ENCODE measurements around the gene CLEC4A.

Gene CLEC4A

DNA sequence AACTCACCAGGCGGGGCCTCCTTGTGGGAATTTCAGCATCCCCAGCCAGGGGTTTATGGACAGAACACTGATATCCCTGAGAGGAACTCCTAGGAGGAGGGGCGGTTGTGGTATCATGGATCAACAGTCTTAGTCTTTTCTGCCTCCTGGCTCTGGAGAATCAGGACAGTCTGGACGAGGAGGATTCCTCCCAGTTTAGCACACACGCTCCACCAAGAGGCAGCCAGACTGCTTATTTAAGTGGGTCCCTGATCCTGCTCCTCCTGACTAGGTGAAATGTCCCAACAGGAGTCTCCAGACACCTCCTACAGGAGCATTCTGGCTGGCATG lies 23.0 kb downstream of the CLEC4A start:
- Histone ChIP-seq H3K4me2 (ENCODE audit: low read length) (no peak overlapping the region), H3K27ac (ENCODE audit: low read depth, low read length) (no peak overlapping the region), H3K9me2 (replicated peaks; ENCODE audit: control insufficient read depth, low read length) (no peaks in the 10 kb centered on the region), H3K4me3 (ENCODE audit: low read length) (no peak overlapping the region), H4K20me1 (ENCODE audit: control insufficient read depth, insufficient read depth, low read depth, low read length) (no peaks in the 10 kb centered on the region), H3K36me3 (ENCODE audit: control insufficient read depth, low read length) (no peaks in the 10 kb centered on the region), H3K27me3 (ENCODE audit: control insufficient read depth, low read length) (peaks cover 2% of the 10 kb centered on the region; the same call in 1 of the 2 replicates), H3F3A (ENCODE audit: control insufficient read depth, insufficient read depth) (no peaks in the 10 kb centered on the region), H3K79me2 (ENCODE audit: control insufficient read depth, low read length) (no peaks in the 10 kb centered on the region), H3K4me1 (ENCODE audit: control insufficient read depth, low read length) (no peaks in the 10 kb centered on the region), H3K9me3 (ENCODE audit: control insufficient read depth, insufficient read depth, low read length) (no peaks in the 10 kb centered on the region)
- TF ChIP-seq EZH2phosphoT487 (IDR thresholded peaks at IDR 0.05; ENCODE audit: borderline replicate concordance, low read length) = no peak
- TF ChIP-seq, protein P1, sequence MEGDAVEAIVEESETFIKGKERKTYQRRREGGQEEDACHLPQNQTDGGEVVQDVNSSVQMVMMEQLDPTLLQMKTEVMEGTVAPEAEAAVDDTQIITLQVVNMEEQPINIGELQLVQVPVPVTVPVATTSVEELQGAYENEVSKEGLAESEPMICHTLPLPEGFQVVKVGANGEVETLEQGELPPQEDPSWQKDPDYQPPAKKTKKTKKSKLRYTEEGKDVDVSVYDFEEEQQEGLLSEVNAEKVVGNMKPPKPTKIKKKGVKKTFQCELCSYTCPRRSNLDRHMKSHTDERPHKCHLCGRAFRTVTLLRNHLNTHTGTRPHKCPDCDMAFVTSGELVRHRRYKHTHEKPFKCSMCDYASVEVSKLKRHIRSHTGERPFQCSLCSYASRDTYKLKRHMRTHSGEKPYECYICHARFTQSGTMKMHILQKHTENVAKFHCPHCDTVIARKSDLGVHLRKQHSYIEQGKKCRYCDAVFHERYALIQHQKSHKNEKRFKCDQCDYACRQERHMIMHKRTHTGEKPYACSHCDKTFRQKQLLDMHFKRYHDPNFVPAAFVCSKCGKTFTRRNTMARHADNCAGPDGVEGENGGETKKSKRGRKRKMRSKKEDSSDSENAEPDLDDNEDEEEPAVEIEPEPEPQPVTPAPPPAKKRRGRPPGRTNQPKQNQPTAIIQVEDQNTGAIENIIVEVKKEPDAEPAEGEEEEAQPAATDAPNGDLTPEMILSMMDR (IDR thresholded peaks at IDR 0.05; ENCODE audit: low read depth, low read length, poor library complexity, severe bottlenecking) = no peak

DNA sequence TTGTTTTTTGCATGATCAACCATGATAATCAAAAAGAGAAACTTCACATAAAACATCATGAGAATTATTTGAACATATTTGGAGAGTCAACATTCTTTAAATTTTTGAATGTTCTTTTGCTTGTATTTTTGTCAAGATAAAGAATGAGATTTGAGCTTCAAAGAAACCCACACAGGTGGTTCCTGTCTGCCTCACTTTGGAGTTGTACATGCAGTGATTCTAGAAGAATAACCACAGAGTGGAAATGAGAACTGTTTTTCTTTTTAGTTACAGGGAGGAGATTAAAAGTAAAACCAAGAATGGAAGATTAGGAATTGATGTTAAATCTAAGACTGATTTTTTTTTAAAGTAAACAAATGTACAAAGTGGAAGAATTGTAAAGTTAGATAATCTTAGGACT lies 31.1 kb downstream of the CLEC4A start:
- H3K4me2 ChIP-seq (ENCODE audit: low read length) = no peak overlapping the region
- H3K36me3 ChIP-seq (ENCODE audit: control insufficient read depth, low read length) = no peaks in the 10 kb centered on the region
- H3K27ac ChIP-seq (ENCODE audit: low read depth, low read length) = no peak overlapping the region
- H3K79me2 ChIP-seq (ENCODE audit: control insufficient read depth, low read length) = no peaks in the 10 kb centered on the region
- peaks cover 18% of the 10 kb centered on the region for H3K27me3 ChIP-seq (ENCODE audit: control insufficient read depth, low read length)
- TF ChIP-seq EZH2phosphoT487 (IDR thresholded peaks at IDR 0.05; ENCODE audit: borderline replicate concordance, low read length) = no peak
- TF ChIP-seq, protein P1 (IDR thresholded peaks at IDR 0.05; ENCODE audit: low read depth, low read length, poor library complexity, severe bottlenecking) = no peak
- H3K4me1 ChIP-seq (ENCODE audit: control insufficient read depth, low read length) = no peaks in the 10 kb centered on the region
- no peaks in the 10 kb centered on the region for H3F3A ChIP-seq (ENCODE audit: control insufficient read depth, insufficient read depth)
- no peaks in the 10 kb centered on the region for H3K9me2 ChIP-seq (replicated peaks; ENCODE audit: control insufficient read depth, low read length)
- no peaks in the 10 kb centered on the region for H4K20me1 ChIP-seq (ENCODE audit: control insufficient read depth, insufficient read depth, low read depth, low read length)
- H3K9me3 ChIP-seq (ENCODE audit: control insufficient read depth, insufficient read depth, low read length) = no peaks in the 10 kb centered on the region
- H3K4me3 ChIP-seq (ENCODE audit: low read length) = no peak overlapping the region

DNA sequence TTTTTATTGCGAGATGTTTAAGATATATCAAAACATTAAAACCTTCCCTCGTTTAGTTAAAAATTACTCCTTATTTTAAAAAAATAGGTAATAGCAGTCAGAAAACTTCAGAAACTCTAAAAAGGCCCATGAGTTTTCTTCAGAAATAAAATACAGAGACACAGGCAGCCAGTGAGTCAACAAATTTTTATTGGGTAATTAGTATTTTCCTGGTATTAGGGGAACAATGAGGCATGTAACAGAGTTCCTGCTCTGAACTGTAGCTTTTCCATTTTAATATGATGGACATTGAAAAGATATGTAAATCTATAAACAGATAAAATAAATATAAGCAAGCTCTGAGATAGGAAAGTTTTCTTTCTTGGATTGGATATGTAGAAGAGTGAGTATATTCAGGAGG lies 33.0 kb downstream of the CLEC4A start:
- H3K79me2 ChIP-seq (ENCODE audit: control insufficient read depth, low read length) = no peaks in the 10 kb centered on the region
- no peak overlapping the region for H3K4me2 ChIP-seq (ENCODE audit: low read length)
- H3K27ac ChIP-seq (ENCODE audit: low read depth, low read length) = no peak overlapping the region
- H3K9me2 ChIP-seq (replicated peaks; ENCODE audit: control insufficient read depth, low read length) = no peaks in the 10 kb centered on the region
- no peaks in the 10 kb centered on the region for H4K20me1 ChIP-seq (ENCODE audit: control insufficient read depth, insufficient read depth, low read depth, low read length)
- H3K4me1 ChIP-seq (ENCODE audit: control insufficient read depth, low read length) = no peaks in the 10 kb centered on the region
- H3K36me3 ChIP-seq (ENCODE audit: control insufficient read depth, low read length) = no peaks in the 10 kb centered on the region
- H3K9me3 ChIP-seq (ENCODE audit: control insufficient read depth, insufficient read depth, low read length) = no peaks in the 10 kb centered on the region
- TF ChIP-seq EZH2phosphoT487 (IDR thresholded peaks at IDR 0.05; ENCODE audit: borderline replicate concordance, low read length) = no peak
- TF ChIP-seq, protein P1 (IDR thresholded peaks at IDR 0.05; ENCODE audit: low read depth, low read length, poor library complexity, severe bottlenecking) = no peak
- H3F3A ChIP-seq (ENCODE audit: control insufficient read depth, insufficient read depth) = no peaks in the 10 kb centered on the region
- peaks cover 18% of the 10 kb centered on the region for H3K27me3 ChIP-seq (ENCODE audit: control insufficient read depth, low read length)
- H3K4me3 ChIP-seq (ENCODE audit: low read length) = no peak overlapping the region

DNA sequence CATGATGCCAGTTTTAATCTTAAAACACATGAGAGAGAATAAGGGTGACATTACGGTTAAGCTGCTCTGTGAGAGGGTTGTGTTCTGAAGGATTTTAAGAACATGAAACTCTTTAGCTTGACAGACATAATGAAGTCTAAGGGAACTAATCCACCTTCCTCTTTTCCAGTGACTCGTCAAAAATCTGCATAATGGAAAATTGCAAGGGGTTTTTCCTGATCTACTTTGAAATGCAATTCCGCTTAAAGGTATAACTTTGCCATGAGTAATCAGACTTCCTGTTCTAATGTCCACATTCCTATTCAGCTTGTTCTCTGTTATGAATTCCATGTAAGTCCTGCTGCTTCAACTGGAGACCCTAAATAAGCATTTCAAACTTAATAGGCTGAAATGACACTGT lies 33.4 kb downstream of the CLEC4A start, which contains the start of gene ZNF705A:
TSS of gene ZNF705A (plus strand) at position 171 of the 400 bp plus-strand sequence. CDS start 15,611 bp downstream, outside the sequence.
- H3K4me3 ChIP-seq (ENCODE audit: low read length) = no peak within 1 kb of the TSS
- H3K36me3 ChIP-seq (ENCODE audit: control insufficient read depth, low read length) = no peaks in the 10 kb centered on the region
- H3K4me1 ChIP-seq (ENCODE audit: control insufficient read depth, low read length) = no peaks in the 10 kb centered on the region
- H3F3A ChIP-seq (ENCODE audit: control insufficient read depth, insufficient read depth) = no peaks in the 10 kb centered on the region
- no peaks in the 10 kb centered on the region for H3K9me3 ChIP-seq (ENCODE audit: control insufficient read depth, insufficient read depth, low read length)
- no peak within 1 kb of the TSS for H3K4me2 ChIP-seq (ENCODE audit: low read length)
- H3K27me3 ChIP-seq (ENCODE audit: control insufficient read depth, low read length) = peaks cover 18% of the 10 kb centered on the region
- no peak within 1 kb of the TSS for H3K27ac ChIP-seq (ENCODE audit: low read depth, low read length)
- H3K79me2 ChIP-seq (ENCODE audit: control insufficient read depth, low read length) = no peaks in the 10 kb centered on the region
- TF ChIP-seq, protein P1 (IDR thresholded peaks at IDR 0.05; ENCODE audit: low read depth, low read length, poor library complexity, severe bottlenecking) = no peak
- TF ChIP-seq EZH2phosphoT487 (IDR thresholded peaks at IDR 0.05; ENCODE audit: borderline replicate concordance, low read length) = no peak
- H4K20me1 ChIP-seq (ENCODE audit: control insufficient read depth, insufficient read depth, low read depth, low read length) = no peaks in the 10 kb centered on the region
- H3K9me2 ChIP-seq (replicated peaks; ENCODE audit: control insufficient read depth, low read length) = no peaks in the 10 kb centered on the region
